AG04450 (cell line): ENCODE data around the gene LTB. TPM values are rescaled to one million over a fixed set of nuclear protein-coding genes. Genes with fewer than 3 reads are reported as not detected.
"Not testable (repeated sequence)": the region's sequence is repeated elsewhere in the genome, so short reads cannot be mapped to it uniquely, and the experiment has no call there.

ENCODE experiments used
- CTCF ChIA-PET: fragments of 300-600, 350-600 bp; formaldehyde crosslinking; extraction: SDS; loops from one replicate; lab custom pipeline; 2022; ENCODE audit warnings: antibody characterized with exemption, inconsistent platforms; lab: Charles Lee
- POLR2A ChIA-PET: fragments of 350-600 bp; formaldehyde crosslinking; extraction: SDS; loops from one replicate; lab custom pipeline; 2021; ENCODE audit warnings: antibody characterized with exemption, inconsistent platforms; lab: Yijun Ruan, JAX
- DNase-seq: peaks from one replicate; pipeline ENCODE4 v3.0.0-alpha.2; 2011; ENCODE audit warnings: low read depth, low spot score
- H3K27ac ChIP-seq: one replicate; pipeline ENCODE4 v1.5.1; 2012; ENCODE audit warnings: low read depth, low read length, control low read depth
- H3K27me3 ChIP-seq: one replicate; pipeline ENCODE4 v1.6.0; 2012; ENCODE audit warnings: low read length; ENCODE audit not compliant: control insufficient read depth, insufficient read depth
- H3K4me3 ChIP-seq: 2 replicates; pipeline ENCODE4 v1.5.1; 2011; ENCODE audit warnings: mild to moderate bottlenecking, low read depth, low read length, control low read depth
- H3K9me3 ChIP-seq: 2 replicates; pipeline ENCODE4 v1.5.1; 2012; ENCODE audit warnings: low read length; ENCODE audit not compliant: control insufficient read depth, insufficient read depth
- polyA plus RNA-seq: library from polyadenylated mRNA; depleted of rRNA; stranded (reverse); fragments of >200 nt; gene quantifications from 2 replicates; pipeline ENCODE4 v1.2.3, GENCODE V29; 2011
- TF ChIP-seq, protein P1 (sequence below): IDR thresholded peaks from 2 replicates; pipeline ENCODE4 v1.5.1; 2011; ENCODE audit warnings: low read depth, low read length, control low read depth, inconsistent platforms

LTB gene
- polyA plus RNA-seq, 1 experiment = not detected

GRCh38 chr6:31592396-31592771, 10.2 kb upstream of the LTB start:
- Histone ChIP-seq H3K4me3 (no peak overlapping the region), H3K27ac (no peak overlapping the region), H3K9me3 (peaks cover 3% of the 10 kb centered on the region), H3K27me3 (no peaks in the 10 kb centered on the region)
- TF ChIP-seq, protein P1, sequence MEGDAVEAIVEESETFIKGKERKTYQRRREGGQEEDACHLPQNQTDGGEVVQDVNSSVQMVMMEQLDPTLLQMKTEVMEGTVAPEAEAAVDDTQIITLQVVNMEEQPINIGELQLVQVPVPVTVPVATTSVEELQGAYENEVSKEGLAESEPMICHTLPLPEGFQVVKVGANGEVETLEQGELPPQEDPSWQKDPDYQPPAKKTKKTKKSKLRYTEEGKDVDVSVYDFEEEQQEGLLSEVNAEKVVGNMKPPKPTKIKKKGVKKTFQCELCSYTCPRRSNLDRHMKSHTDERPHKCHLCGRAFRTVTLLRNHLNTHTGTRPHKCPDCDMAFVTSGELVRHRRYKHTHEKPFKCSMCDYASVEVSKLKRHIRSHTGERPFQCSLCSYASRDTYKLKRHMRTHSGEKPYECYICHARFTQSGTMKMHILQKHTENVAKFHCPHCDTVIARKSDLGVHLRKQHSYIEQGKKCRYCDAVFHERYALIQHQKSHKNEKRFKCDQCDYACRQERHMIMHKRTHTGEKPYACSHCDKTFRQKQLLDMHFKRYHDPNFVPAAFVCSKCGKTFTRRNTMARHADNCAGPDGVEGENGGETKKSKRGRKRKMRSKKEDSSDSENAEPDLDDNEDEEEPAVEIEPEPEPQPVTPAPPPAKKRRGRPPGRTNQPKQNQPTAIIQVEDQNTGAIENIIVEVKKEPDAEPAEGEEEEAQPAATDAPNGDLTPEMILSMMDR = no peak
- POLR2A ChIA-PET = no interaction called here
- CTCF ChIA-PET = interaction anchor here (1.2 to 10.4 kb wide), 3 partner anchors 8 to 47 kb away, joined by 4 to 388 read pairs (median 8); partner anchors contain the start of genes ATP6V1G2, DDX39B and NFKBIL1
- no peak for DNase-seq

- H3K27me3 ChIP-seq, POLR2A ChIA-PET: not testable (repeated sequence)
- CTCF ChIA-PET = interaction anchor here (0.5 to 5.8 kb wide), 5 partner anchors 7 to 196 kb away, joined by 3 to 47 read pairs (median 7); partner anchors contain the start of genes ATP6V1G2 and LTB
These were observed 8.5 kb upstream of the LTB start for GRCh38 chr6:31590691-31591090.

DNA sequence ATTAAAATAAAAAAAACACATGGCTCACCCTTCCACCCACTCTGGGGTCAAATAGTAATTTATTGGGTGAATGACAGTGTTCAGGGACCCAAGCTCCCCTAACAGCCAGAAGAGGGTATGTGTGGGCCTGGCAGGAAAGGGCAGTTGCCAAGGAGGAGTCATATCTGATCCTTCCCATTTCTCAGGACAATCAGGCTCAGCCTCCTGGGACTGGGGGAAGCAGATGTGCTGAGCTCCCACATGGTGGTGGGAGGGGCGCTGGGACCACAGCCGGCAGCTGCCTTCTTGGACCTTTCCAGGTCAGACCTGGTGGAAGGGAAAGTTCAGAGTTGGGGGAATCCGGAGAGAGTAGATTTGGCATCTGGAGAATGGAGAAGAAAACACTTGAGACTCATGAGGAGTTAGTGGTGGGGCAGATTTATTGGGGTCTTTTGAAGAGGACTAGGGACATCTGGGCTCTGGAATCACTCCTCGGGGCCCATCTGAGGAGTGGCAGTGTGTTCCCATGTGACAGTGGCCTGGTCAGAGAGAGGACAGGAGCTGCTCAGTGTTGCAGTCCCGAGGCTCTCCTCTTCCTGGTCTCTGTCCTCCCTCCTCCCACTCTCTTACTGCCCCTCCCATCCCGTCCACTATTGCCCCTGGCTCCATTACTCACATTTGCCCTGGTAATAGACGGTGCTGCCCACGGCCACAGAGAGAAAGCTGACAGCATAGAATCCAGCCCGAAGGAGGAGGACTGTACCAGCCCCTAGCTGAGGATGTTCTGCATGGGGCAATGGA, 6.8 kb upstream of the LTB start:
- CTCF ChIA-PET = interaction anchor here (0.9 to 5.8 kb wide), 4 partner anchors 8 to 363 kb away, joined by 3 to 47 read pairs (median 10); partner anchors contain the start of genes ATP6V1G2 and LTB
- TF ChIP-seq, protein P1 = no peak
- no peak for DNase-seq
- H3K9me3 ChIP-seq = no peaks in the 10 kb centered on the region; the same call in 1 of the 2 replicates
- no peak overlapping the region for H3K4me3 ChIP-seq
- H3K27ac ChIP-seq = no peak overlapping the region
- H3K27me3 ChIP-seq = peaks cover 2% of the 10 kb centered on the region
- POLR2A ChIA-PET = interaction anchor here (0.6 kb wide), 1 partner anchor 42 kb away, joined by 4 read pairs; the partner anchor contains the start of gene NFKBIL1

More at GRCh38 chr6:31590691-31591090, 8.5 kb upstream of the LTB start:
- H3K9me3 ChIP-seq, H3K4me3 ChIP-seq, DNase-seq, H3K27ac ChIP-seq: not testable (repeated sequence)

DNA sequence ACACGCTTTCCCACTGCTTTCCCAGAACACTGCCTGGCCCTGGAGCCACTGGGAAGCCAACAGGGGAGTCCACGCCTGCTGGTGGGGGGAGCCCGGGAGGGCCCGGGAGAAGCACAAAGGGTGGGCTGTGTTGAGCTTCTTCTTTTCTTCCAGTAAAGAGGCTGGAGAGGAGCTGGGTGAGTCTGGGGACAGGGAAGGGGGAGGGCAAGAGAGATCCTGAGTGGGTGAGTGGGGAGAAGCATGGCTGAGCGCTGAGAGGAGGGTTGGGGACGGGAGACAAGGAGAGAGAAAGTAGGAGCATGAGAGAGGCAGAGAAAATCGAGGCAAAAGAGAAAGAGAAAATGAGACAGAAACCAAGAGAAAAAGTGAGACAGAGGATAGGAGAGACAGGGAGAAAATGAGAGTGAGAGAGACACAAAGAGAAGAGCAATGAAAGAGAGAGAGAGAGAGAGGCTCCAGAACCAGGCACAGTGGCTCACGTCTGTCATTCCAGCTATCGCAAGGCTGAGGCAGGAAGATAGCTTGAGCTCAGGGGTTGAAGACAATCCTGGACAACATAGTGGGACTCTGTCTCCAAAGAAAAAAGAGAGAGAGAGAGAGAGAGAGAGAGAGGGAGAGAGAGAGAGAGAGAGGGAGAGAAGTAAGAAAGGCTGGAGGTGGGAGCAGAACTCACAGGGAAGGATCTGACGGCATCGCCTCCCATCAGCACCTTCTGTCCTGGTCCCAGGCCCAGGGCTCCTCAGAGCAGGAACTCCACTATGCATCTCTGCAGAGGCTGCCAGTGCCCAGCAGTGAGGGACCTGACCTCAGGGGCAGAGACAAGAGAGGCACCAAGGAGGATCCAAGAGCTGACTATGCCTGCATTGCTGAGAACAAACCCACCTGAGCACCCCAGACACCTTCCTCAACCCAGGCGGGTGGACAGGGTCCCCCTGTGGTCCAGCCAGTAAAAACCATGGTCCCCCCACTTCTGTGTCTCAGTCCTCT, 5.9 kb upstream of the LTB start:
- Histone ChIP-seq H3K4me3 (no peak overlapping the region), H3K9me3 (no peaks in the 10 kb centered on the region; the same call in 1 of the 2 replicates), H3K27ac (no peak overlapping the region), H3K27me3 (peaks cover 2% of the 10 kb centered on the region)
- TF ChIP-seq, protein P1 = no peak
- POLR2A ChIA-PET = interaction anchor here (0.6 to 0.7 kb wide), 2 partner anchors 41 to 501 kb away, joined by 4 read pairs; partner anchors contain the start of gene NFKBIL1
- no peak for DNase-seq
- CTCF ChIA-PET = interaction anchor here (0.5 to 5.8 kb wide), 3 partner anchors 9 to 499 kb away, joined by 3 to 47 read pairs (median 5); no protein-coding TSS in a partner anchor
